H9 (cell line): Measurements from ENCODE around the gene RPL27A. TPM values are rescaled to one million over a fixed set of nuclear protein-coding genes. Genes with fewer than 3 reads are reported as not detected.

Source experiments
- DNase-seq: peaks from one replicate; pipeline ENCODE4 v3.0.0-alpha.2; 2017
- H2AFZ ChIP-seq: one replicate; pipeline ENCODE4 v1.6.1; 2013; ENCODE audit warnings: mild to moderate bottlenecking, low read length, control low read depth, moderate library complexity
- H2AK5ac ChIP-seq: 2 replicates; pipeline ENCODE4 v1.6.1; 2013; ENCODE audit warnings: low read length, control low read depth, mixed read lengths; ENCODE audit not compliant: insufficient read length
- H2BK120ac ChIP-seq: one replicate; pipeline ENCODE4 v1.6.1; 2013; ENCODE audit warnings: low read depth, mild to moderate bottlenecking, low read length, control low read depth, inconsistent platforms; ENCODE audit not compliant: poor library complexity, severe bottlenecking
- H2BK12ac ChIP-seq: 2 replicates; pipeline ENCODE4 v1.6.1; 2013; ENCODE audit warnings: low read length, control low read depth, mixed read lengths, low read depth; ENCODE audit not compliant: insufficient read length
- H2BK15ac ChIP-seq: 2 replicates; pipeline ENCODE4 v1.6.1; 2013; ENCODE audit warnings: low read depth, low read length, control low read depth
- H2BK20ac ChIP-seq: one replicate; pipeline ENCODE4 v1.6.1; 2013; ENCODE audit warnings: low read depth, mild to moderate bottlenecking, low read length, control low read depth, inconsistent platforms; ENCODE audit not compliant: poor library complexity, severe bottlenecking
- H2BK5ac ChIP-seq: 2 replicates; pipeline ENCODE4 v1.6.1; 2013; ENCODE audit warnings: low read length, control low read depth, mixed read lengths; ENCODE audit not compliant: insufficient read length
- H3K14ac ChIP-seq: 2 replicates; pipeline ENCODE4 v1.6.1; 2013; ENCODE audit warnings: low read length, control low read depth; ENCODE audit not compliant: insufficient read depth
- H3K18ac ChIP-seq: 2 replicates; pipeline ENCODE4 v1.6.1; 2013; ENCODE audit warnings: low read depth, mild to moderate bottlenecking, mixed read lengths, low read length, control low read depth; ENCODE audit not compliant: insufficient read length
- H3K23ac ChIP-seq: 2 replicates; pipeline ENCODE4 v1.6.1; 2013; ENCODE audit warnings: low read length, control low read depth, mixed read lengths, low read depth; ENCODE audit not compliant: insufficient read length
- H3K23me2 ChIP-seq: 2 replicates; pipeline ENCODE4 v1.6.1; 2013; ENCODE audit warnings: low read depth, mild to moderate bottlenecking, mixed read lengths, low read length, control low read depth; ENCODE audit not compliant: insufficient read length, poor library complexity, severe bottlenecking
- H3K27ac ChIP-seq: 2 replicates; pipeline ENCODE4 v1.5.1; 2013; ENCODE audit warnings: low read length, control low read depth, mixed read lengths, low read depth; ENCODE audit not compliant: insufficient read length
- H3K27me3 ChIP-seq: 2 replicates; pipeline ENCODE4 v1.6.1; 2013; ENCODE audit warnings: low read length, control low read depth, inconsistent platforms; ENCODE audit not compliant: insufficient read depth
- H3K4ac ChIP-seq: 2 replicates; pipeline ENCODE4 v1.6.1; 2013; ENCODE audit warnings: low read depth, mild to moderate bottlenecking, control low read depth, inconsistent platforms, low read length, moderate library complexity
- H3K4me1 ChIP-seq: 2 replicates; pipeline ENCODE4 v1.6.1; 2013; ENCODE audit warnings: low read length, control low read depth, inconsistent platforms; ENCODE audit not compliant: insufficient read depth
- H3K4me2 ChIP-seq: 2 replicates; pipeline ENCODE4 v1.6.1; 2013; ENCODE audit warnings: low read length, control low read depth, mixed read lengths; ENCODE audit not compliant: insufficient read length, insufficient read depth
- H3K56ac ChIP-seq: 2 replicates; pipeline ENCODE4 v1.6.1; 2013; ENCODE audit warnings: low read depth, mild to moderate bottlenecking, mixed read lengths, low read length, control low read depth; ENCODE audit not compliant: insufficient read length
- H3K79me1 ChIP-seq: 2 replicates; pipeline ENCODE4 v1.6.1; 2013; ENCODE audit warnings: low read depth, mild to moderate bottlenecking, moderate library complexity, low read length, control low read depth, inconsistent platforms; ENCODE audit not compliant: insufficient read depth, poor library complexity, severe bottlenecking
- H3K79me2 ChIP-seq: 2 replicates; pipeline ENCODE4 v1.6.1; 2013; ENCODE audit warnings: low read length, control low read depth, inconsistent platforms; ENCODE audit not compliant: insufficient read depth
- H3K9ac ChIP-seq: 2 replicates; pipeline ENCODE4 v1.6.1; 2013; ENCODE audit warnings: low read length, control low read depth, mixed read lengths; ENCODE audit not compliant: insufficient read length; ENCODE audit errors: extremely low read depth
- H3K9me3 ChIP-seq: one replicate; pipeline ENCODE4 v1.6.1; 2013; ENCODE audit warnings: low read depth, low read length, inconsistent platforms; ENCODE audit not compliant: control insufficient read depth
- H3T11ph ChIP-seq: one replicate; pipeline ENCODE4 v1.6.1; 2013; ENCODE audit warnings: mild to moderate bottlenecking, low read length, control low read depth, inconsistent platforms
- H4K20me1 ChIP-seq: one replicate; pipeline ENCODE4 v1.6.1; 2013; ENCODE audit not compliant: control insufficient read depth, insufficient read length, insufficient read depth
- H4K5ac ChIP-seq: 2 replicates; pipeline ENCODE4 v1.6.1; 2013; ENCODE audit warnings: low read depth, mild to moderate bottlenecking, mixed read lengths, low read length, control low read depth; ENCODE audit not compliant: insufficient read length
- H4K8ac ChIP-seq: replicated peaks from 2 replicates; pipeline ENCODE4 v1.6.1; 2013; ENCODE audit warnings: low read length, control low read depth, mixed read lengths, low read depth; ENCODE audit not compliant: insufficient read length
- H4K91ac ChIP-seq: 2 replicates; pipeline ENCODE4 v1.6.1; 2013; ENCODE audit warnings: low read depth, mild to moderate bottlenecking, moderate library complexity, mixed read lengths, low read length, control low read depth; ENCODE audit not compliant: insufficient read length
- H3K27ac Mint-ChIP-seq, 3 experiments: 2 replicates in 2 of 3; 3 replicates in 1 of 3; pipeline ENCODE4 v1.8.0; 2020 to 2021; ENCODE audit warnings: mixed read lengths in 3 of 3, mild to moderate bottlenecking in 1 of 3, moderate library complexity in 1 of 3
- H3K27me3 Mint-ChIP-seq: 2 replicates; pipeline ENCODE4 v1.8.0; 2021; ENCODE audit warnings: low read depth, mild to moderate bottlenecking, moderate library complexity, mixed read lengths
- H3K36me3 Mint-ChIP-seq, 3 experiments: 2 replicates in 2 of 3; 3 replicates in 1 of 3; pipeline ENCODE4 v1.8.0; 2020 to 2021; ENCODE audit warnings: low read depth in 3 of 3, mixed read lengths in 3 of 3; ENCODE audit not compliant: insufficient read depth in 1 of 3
- H3K4me1 Mint-ChIP-seq, 2 experiments: 2 replicates each; pipeline ENCODE4 v1.8.0; 2020; ENCODE audit warnings: mixed read lengths in 2 of 2
- H3K4me3 Mint-ChIP-seq, 2 experiments: 2 replicates in 1 of 2; 3 replicates in 1 of 2; pipeline ENCODE4 v1.8.0; 2020 to 2021; ENCODE audit warnings: mild to moderate bottlenecking in 2 of 2, mixed read lengths in 2 of 2, moderate library complexity in 1 of 2
- H3K9me3 Mint-ChIP-seq, 2 experiments: 2 replicates in 1 of 2; 3 replicates in 1 of 2; pipeline ENCODE4 v1.8.0; 2020; ENCODE audit warnings: mild to moderate bottlenecking in 2 of 2, mixed read lengths in 2 of 2, moderate library complexity in 1 of 2
- CTCF ChIP-seq: fragments of 200-600 bp; sonication (generic); conservative IDR thresholded peaks from 3 replicates; pipeline ENCODE4 v1.8.0; 2021; ENCODE audit warnings: antibody characterized with exemption, mild to moderate bottlenecking
- WGBS: extraction: QIAGEN DNeasy Blood & Tissue Kit; methylation state at CpG from one replicate; pipeline ENCODE4 v1.1.7; 2013; ENCODE audit warnings: missing lambda C conversion rate, low lambda C conversion rate, mixed read lengths; ENCODE audit not compliant: insufficient read length; ENCODE audit errors: extremely low coverage; 5-methylcytosine and 5-hydroxymethylcytosine counted together
- total RNA-seq: library from RNA; stranded (reverse); gene quantifications from 2 replicates; pipeline ENCODE4 v1.2.1, GENCODE V29; 2021

Gene RPL27A
- total RNA-seq, 1 experiment from 2014 or later = 1,152 TPM

GRCh38 chr11:8652140-8652539, 30.5 kb upstream of the RPL27A start:
- Mint-ChIP-seq H3K4me1 (no peaks in the 10 kb centered on the region), H3K9me3 (no peaks in the 10 kb centered on the region; a peak in 1 of 5 replicates), H3K27me3 (no peaks in the 10 kb centered on the region), H3K36me3 (no peaks in the 10 kb centered on the region; a peak in 1 of 7 replicates), H3K4me3 (no peak overlapping the region), H3K27ac (no peak overlapping the region)
- H2AFZ ChIP-seq = no peak overlapping the region
- TF ChIP-seq CTCF = no peak
- H3K27me3 ChIP-seq = no peaks in the 10 kb centered on the region
- H3K9me3 ChIP-seq = no peaks in the 10 kb centered on the region
- H3K14ac ChIP-seq = no peak overlapping the region
- no peak overlapping the region for H3K27ac ChIP-seq
- H3K18ac ChIP-seq = no peak overlapping the region
- no peaks in the 10 kb centered on the region for H3K4me1 ChIP-seq
- no peak overlapping the region for H4K8ac ChIP-seq
- no peak overlapping the region for H2BK120ac ChIP-seq
- no peak overlapping the region for H3K4ac ChIP-seq
- no peak overlapping the region for H2BK12ac ChIP-seq
- H2BK5ac ChIP-seq = no peak overlapping the region
- H3K23ac ChIP-seq = no peak overlapping the region
- H4K91ac ChIP-seq = no peak overlapping the region
- H2BK20ac ChIP-seq = no peak overlapping the region
- H3K9ac ChIP-seq = no peak overlapping the region
- H4K5ac ChIP-seq = no peak overlapping the region
- no peak overlapping the region for H2BK15ac ChIP-seq
- H3K79me2 ChIP-seq = no peaks in the 10 kb centered on the region
- no peak overlapping the region for H3K4me2 ChIP-seq
- H3T11ph ChIP-seq = no peak overlapping the region
- WGBS = no CpG with 5 or more reads among the region's 3 CpGs
- no peak overlapping the region for H3K56ac ChIP-seq
- DNase-seq = no peak
- no peak overlapping the region for H2AK5ac ChIP-seq
- H3K23me2 ChIP-seq = no peaks in the 10 kb centered on the region
- H4K20me1 ChIP-seq = no peaks in the 10 kb centered on the region
- no peaks in the 10 kb centered on the region for H3K79me1 ChIP-seq
